ENCODE results near the gene PKP3.
"Not testable (repeated sequence)": the region's sequence is repeated elsewhere in the genome, so short reads cannot be mapped to it uniquely, and the experiment has no call there.

PKP3 gene

DNA sequence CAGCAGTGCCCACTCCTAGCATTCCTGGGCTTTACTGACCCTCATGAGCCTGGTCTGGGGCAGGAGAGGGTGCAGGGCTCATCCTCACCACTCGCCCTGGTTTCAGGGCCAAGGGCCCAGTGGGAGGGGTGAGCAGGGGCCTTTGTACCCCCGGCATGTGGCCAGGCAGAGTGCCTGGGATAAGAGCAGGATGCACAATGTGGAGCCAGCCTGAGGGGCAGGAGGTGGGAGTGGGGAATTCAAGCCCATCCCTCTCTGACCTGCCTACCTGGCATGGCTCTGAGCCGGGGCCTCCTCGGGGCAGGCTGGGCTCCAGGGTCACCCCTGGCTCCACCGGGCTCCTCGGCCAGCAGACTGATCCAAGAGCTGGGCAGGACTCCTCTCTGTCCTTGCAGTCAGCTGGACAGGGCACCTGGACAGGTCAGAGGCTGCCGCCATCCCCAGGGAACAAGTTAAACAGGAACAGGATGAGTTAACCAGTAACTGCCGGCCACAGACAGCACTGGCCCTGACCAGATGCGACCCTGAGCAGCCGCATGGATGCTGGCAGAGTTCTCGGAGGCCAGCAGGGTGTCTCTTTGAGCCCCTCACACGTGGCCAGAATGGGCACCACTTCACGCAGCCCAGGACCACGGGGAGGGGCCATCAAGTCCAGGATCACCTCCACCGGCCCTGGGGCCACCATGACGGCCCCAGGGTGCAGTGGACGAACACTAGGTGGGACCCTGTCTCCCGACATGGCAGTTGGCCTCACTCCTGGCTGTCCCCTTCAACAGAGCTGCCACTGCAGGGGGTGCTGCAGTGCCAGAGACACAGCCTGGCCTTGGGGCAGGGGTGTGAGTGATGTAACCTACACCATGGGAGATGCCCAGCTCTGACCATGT lies 15.8 kb downstream of the PKP3 start:
- Histone ChIP-seq H3K79me2 (no peaks in the 10 kb centered on the region), H3K36me3 (ENCODE audit: control insufficient read depth, insufficient read depth, low read length) (no peaks in the 10 kb centered on the region), H3K9ac (no peak overlapping the region), H3K27ac (no peak overlapping the region), H3K4me2 (ENCODE audit: low read length) (no peak overlapping the region), H3K4me1 (no peaks in the 10 kb centered on the region), H3K4me3 (ENCODE audit: low read depth, low read length) (no peak overlapping the region), H2AFZ (no peak overlapping the region), H3K27me3 (ENCODE audit: control insufficient read depth, insufficient read depth, low read length) (no peaks in the 10 kb centered on the region), H3K9me3 (ENCODE audit: control insufficient read depth, low read length) (no peaks in the 10 kb centered on the region)
- TF ChIP-seq, protein P1, sequence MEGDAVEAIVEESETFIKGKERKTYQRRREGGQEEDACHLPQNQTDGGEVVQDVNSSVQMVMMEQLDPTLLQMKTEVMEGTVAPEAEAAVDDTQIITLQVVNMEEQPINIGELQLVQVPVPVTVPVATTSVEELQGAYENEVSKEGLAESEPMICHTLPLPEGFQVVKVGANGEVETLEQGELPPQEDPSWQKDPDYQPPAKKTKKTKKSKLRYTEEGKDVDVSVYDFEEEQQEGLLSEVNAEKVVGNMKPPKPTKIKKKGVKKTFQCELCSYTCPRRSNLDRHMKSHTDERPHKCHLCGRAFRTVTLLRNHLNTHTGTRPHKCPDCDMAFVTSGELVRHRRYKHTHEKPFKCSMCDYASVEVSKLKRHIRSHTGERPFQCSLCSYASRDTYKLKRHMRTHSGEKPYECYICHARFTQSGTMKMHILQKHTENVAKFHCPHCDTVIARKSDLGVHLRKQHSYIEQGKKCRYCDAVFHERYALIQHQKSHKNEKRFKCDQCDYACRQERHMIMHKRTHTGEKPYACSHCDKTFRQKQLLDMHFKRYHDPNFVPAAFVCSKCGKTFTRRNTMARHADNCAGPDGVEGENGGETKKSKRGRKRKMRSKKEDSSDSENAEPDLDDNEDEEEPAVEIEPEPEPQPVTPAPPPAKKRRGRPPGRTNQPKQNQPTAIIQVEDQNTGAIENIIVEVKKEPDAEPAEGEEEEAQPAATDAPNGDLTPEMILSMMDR (IDR thresholded peaks at IDR 0.05), result no peak

DNA sequence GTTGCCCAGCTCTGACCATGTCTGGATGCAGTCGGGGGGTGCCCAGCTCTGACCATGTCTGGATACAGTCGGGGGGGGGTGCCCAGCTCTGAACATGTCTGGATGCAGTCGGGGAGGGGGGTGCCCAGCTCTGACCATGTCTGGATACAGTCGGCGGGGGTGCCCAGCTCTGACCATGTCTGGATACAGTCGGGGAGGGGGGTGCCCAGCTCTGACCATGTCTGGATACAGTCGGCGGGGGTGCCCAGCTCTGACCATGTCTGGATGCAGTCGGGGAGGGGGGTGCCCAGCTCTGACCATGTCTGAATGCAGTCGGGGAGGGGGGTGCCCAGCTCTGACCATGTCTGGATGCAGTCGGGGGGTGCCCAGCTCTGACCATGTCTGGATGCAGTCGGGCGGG lies 16.7 kb downstream of the PKP3 start:
- H3K79me2 ChIP-seq; H3K9ac ChIP-seq; H3K4me1 ChIP-seq; H3K27ac ChIP-seq; H2AFZ ChIP-seq; H3K9me3 ChIP-seq (ENCODE audit: control insufficient read depth, low read length); H3K4me3 ChIP-seq (ENCODE audit: low read depth, low read length); H3K27me3 ChIP-seq (ENCODE audit: control insufficient read depth, insufficient read depth, low read length); H3K36me3 ChIP-seq (ENCODE audit: control insufficient read depth, insufficient read depth, low read length); H3K4me2 ChIP-seq (ENCODE audit: low read length): not testable (repeated sequence)

DNA sequence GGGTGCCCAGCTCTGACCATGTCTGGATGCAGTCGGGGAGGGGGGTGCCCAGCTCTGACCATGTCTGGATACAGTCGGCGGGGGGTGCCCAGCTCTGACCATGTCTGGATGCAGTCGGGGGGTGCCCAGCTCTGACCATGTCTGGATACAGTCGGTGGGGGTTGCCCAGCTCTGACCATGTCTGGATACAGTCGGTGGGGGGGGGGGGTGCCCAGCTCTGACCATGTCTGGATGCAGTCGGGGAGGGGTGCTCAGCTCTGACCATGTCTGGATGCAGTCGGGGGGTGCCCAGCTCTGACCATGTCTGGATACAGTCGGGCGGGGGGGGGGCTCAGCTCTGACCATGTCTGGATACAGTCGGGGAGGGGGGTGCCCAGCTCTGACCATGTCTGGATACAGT lies 17.5 kb downstream of the PKP3 start:
- not testable (repeated sequence) for H3K79me2 ChIP-seq; H3K9ac ChIP-seq; H2AFZ ChIP-seq; H3K4me3 ChIP-seq (ENCODE audit: low read depth, low read length); H3K4me2 ChIP-seq (ENCODE audit: low read length); H3K4me1 ChIP-seq; H3K27me3 ChIP-seq (ENCODE audit: control insufficient read depth, insufficient read depth, low read length); H3K9me3 ChIP-seq (ENCODE audit: control insufficient read depth, low read length); H3K36me3 ChIP-seq (ENCODE audit: control insufficient read depth, insufficient read depth, low read length); H3K27ac ChIP-seq

DNA sequence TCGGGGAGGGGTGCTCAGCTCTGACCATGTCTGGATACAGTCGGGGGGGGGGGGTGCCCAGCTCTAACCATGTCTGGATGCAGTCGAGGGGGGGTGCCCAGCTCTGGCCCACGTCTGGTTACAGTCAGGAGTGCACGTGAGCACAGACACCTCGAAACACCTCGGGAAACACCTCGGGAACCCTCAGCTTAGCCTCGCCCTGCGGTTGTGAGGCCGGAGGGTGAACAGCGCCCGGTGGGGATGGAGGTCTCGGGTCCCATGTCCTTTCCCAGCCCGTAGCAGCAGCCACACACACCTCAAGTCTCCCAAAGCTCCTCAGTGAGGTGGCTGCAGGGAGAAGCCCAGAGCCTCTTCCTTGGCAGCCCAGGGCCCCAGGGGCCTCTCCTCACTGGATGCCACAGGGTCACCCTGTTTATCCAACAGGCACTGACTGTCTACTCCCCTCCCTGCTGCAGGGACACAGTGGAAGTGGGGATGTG lies 18.7 kb downstream of the PKP3 start:
- no peak overlapping the region for H3K9ac ChIP-seq
- no peaks in the 10 kb centered on the region for H3K79me2 ChIP-seq
- no peak overlapping the region for H3K27ac ChIP-seq
- H3K27me3 ChIP-seq (ENCODE audit: control insufficient read depth, insufficient read depth, low read length), result no peaks in the 10 kb centered on the region
- H3K4me1 ChIP-seq, result no peaks in the 10 kb centered on the region
- no peak overlapping the region for H3K4me3 ChIP-seq (ENCODE audit: low read depth, low read length)
- TF ChIP-seq, protein P1 (IDR thresholded peaks at IDR 0.05), result no peak
- H3K9me3 ChIP-seq (ENCODE audit: control insufficient read depth, low read length), result no peaks in the 10 kb centered on the region
- H3K36me3 ChIP-seq (ENCODE audit: control insufficient read depth, insufficient read depth, low read length), result no peaks in the 10 kb centered on the region
- H3K4me2 ChIP-seq (ENCODE audit: low read length), result no peak overlapping the region
- no peak overlapping the region for H2AFZ ChIP-seq

DNA sequence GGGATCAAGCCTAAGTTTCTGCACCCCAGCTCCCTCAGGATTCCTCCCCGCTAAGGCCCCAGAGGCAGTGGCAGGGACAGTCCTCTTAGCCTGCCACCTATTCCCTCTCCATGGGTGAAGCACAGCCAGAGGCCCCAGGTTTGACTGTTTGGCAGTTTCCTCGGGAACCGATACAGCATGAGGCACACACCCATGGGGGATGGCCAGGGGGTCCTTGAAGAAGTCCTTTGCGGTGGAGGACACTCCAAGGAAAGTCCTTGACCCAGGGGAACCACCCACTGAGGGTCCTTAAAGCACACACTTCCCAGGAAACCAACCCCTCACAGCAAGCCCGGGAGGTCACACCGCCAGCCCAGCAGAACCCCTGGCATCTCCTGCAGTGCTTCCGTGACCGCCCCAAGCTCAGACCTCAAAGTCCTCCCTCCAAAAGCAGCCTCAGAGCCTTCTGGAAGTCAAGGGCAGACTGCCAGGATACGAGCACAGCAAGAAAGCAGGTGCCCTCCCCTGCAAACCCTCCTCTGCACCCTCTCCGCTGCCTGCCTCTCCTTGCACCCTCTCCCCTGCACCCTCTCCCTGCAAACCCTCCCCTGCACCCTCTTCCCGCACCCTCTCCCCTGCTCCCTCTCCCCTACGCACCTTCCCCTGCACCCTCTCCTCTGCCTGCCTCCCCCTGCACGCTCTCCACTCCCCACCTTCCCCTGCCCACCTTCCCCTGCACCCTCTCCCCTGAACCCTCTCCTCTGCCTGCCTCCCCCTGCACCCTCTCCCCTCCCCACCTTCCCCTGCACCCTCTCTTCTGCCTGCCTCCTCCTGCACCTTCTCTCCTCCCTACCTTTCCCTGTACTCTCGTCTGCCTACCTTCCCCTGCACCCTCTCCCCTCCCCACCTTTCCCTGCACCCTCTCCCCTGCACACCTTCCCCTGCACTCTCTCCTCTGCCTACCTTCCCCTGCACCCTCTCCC lies 19.4 kb downstream of the PKP3 start:
- no peaks in the 10 kb centered on the region for H3K36me3 ChIP-seq (ENCODE audit: control insufficient read depth, insufficient read depth, low read length)
- no peak overlapping the region for H3K27ac ChIP-seq
- H3K4me1 ChIP-seq, result no peaks in the 10 kb centered on the region
- no peak overlapping the region for H3K4me3 ChIP-seq (ENCODE audit: low read depth, low read length)
- no peaks in the 10 kb centered on the region for H3K27me3 ChIP-seq (ENCODE audit: control insufficient read depth, insufficient read depth, low read length)
- H3K9ac ChIP-seq, result no peak overlapping the region
- TF ChIP-seq, protein P1 (IDR thresholded peaks at IDR 0.05), result no peak
- H3K4me2 ChIP-seq (ENCODE audit: low read length), result no peak overlapping the region
- no peaks in the 10 kb centered on the region for H3K9me3 ChIP-seq (ENCODE audit: control insufficient read depth, low read length)
- no peaks in the 10 kb centered on the region for H3K79me2 ChIP-seq
- H2AFZ ChIP-seq, result no peak overlapping the region
